Measurements from ENCODE around the gene RAB33B.

Gene RAB33B

DNA sequence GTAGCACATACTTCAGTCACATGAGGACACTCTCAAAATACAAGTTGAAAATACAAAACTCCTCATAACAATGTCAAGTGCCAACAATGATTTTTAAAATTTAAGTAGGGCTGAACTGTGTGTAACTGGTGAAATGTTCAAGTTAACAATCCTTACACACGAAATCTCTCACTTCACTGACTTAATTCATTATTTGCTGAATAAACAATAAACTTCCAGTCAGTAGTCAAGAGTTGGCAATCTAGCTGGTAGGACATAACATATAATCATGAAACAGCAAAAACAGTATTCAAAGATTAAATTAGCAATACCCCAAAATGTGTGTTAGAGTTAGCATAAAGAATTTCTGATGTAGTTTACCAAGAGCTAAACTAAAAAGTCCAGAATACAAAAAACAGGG lies 1.9 kb upstream of the RAB33B start:
- Histone ChIP-seq H3K4me3 (ENCODE audit: insufficient read depth, low read length, poor library complexity, severe bottlenecking) (peak overlapping the region; percentile 87), H3K36me3 (ENCODE audit: low read length) (no peaks in the 10 kb centered on the region), H3K4me2 (ENCODE audit: low read depth, low read length, poor library complexity, severe bottlenecking) (peak overlapping the region; percentile 98), H3K9me3 (ENCODE audit: insufficient read depth, low read length) (no peaks in the 10 kb centered on the region), H3K9ac (ENCODE audit: low read length) (peak overlapping the region; percentile 86), H3K79me2 (ENCODE audit: insufficient read depth, low read length) (peaks cover 28% of the 10 kb centered on the region; the same call in 1 of the 2 replicates), H3K27me3 (ENCODE audit: low read length) (no peaks in the 10 kb centered on the region), H3K9me2 (replicated peaks; ENCODE audit: insufficient read depth, low read length) (no peaks in the 10 kb centered on the region), H4K20me1 (ENCODE audit: low read depth, low read length) (no peaks in the 10 kb centered on the region), H2AFZ (ENCODE audit: low read depth, low read length, severe bottlenecking) (no peak overlapping the region), H3F3A (ENCODE audit: insufficient read depth) (peaks cover 9% of the 10 kb centered on the region), H3K27ac (ENCODE audit: low read depth, low read length) (no peak overlapping the region; the same call in 1 of the 2 replicates)
- no peak for TF ChIP-seq EZH2phosphoT487 (conservative IDR thresholded peaks at IDR 0.05; ENCODE audit: low read length)
- TF ChIP-seq, protein P1, sequence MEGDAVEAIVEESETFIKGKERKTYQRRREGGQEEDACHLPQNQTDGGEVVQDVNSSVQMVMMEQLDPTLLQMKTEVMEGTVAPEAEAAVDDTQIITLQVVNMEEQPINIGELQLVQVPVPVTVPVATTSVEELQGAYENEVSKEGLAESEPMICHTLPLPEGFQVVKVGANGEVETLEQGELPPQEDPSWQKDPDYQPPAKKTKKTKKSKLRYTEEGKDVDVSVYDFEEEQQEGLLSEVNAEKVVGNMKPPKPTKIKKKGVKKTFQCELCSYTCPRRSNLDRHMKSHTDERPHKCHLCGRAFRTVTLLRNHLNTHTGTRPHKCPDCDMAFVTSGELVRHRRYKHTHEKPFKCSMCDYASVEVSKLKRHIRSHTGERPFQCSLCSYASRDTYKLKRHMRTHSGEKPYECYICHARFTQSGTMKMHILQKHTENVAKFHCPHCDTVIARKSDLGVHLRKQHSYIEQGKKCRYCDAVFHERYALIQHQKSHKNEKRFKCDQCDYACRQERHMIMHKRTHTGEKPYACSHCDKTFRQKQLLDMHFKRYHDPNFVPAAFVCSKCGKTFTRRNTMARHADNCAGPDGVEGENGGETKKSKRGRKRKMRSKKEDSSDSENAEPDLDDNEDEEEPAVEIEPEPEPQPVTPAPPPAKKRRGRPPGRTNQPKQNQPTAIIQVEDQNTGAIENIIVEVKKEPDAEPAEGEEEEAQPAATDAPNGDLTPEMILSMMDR (IDR thresholded peaks at IDR 0.05; ENCODE audit: insufficient read depth, low read length, poor library complexity, severe bottlenecking) = no peak

GRCh38 chr4:139453041-139453370 lies 915 bp upstream of the RAB33B start:
- peaks cover 9% of the 10 kb centered on the region for H3F3A ChIP-seq (ENCODE audit: insufficient read depth)
- H3K4me3 ChIP-seq (ENCODE audit: insufficient read depth, low read length, poor library complexity, severe bottlenecking) = peak overlapping the region; percentile 87
- no peaks in the 10 kb centered on the region for H3K36me3 ChIP-seq (ENCODE audit: low read length)
- H3K9me2 ChIP-seq (replicated peaks; ENCODE audit: insufficient read depth, low read length) = no peaks in the 10 kb centered on the region
- peaks cover 36% of the 10 kb centered on the region for H3K79me2 ChIP-seq (ENCODE audit: insufficient read depth, low read length)
- no peaks in the 10 kb centered on the region for H3K9me3 ChIP-seq (ENCODE audit: insufficient read depth, low read length)
- H3K27me3 ChIP-seq (ENCODE audit: low read length) = no peaks in the 10 kb centered on the region
- peak overlapping the region; percentile 89 for H3K27ac ChIP-seq (ENCODE audit: low read depth, low read length)
- no peaks in the 10 kb centered on the region for H4K20me1 ChIP-seq (ENCODE audit: low read depth, low read length)
- TF ChIP-seq, protein P1 (IDR thresholded peaks at IDR 0.05; ENCODE audit: insufficient read depth, low read length, poor library complexity, severe bottlenecking) = peak; percentile 25
- TF ChIP-seq EZH2phosphoT487 (conservative IDR thresholded peaks at IDR 0.05; ENCODE audit: low read length) = no peak
- H3K9ac ChIP-seq (ENCODE audit: low read length) = peak overlapping the region; percentile 86
- peak overlapping the region; percentile 98 for H3K4me2 ChIP-seq (ENCODE audit: low read depth, low read length, poor library complexity, severe bottlenecking)
- peak overlapping the region; percentile 93 for H2AFZ ChIP-seq (ENCODE audit: low read depth, low read length, severe bottlenecking)

DNA sequence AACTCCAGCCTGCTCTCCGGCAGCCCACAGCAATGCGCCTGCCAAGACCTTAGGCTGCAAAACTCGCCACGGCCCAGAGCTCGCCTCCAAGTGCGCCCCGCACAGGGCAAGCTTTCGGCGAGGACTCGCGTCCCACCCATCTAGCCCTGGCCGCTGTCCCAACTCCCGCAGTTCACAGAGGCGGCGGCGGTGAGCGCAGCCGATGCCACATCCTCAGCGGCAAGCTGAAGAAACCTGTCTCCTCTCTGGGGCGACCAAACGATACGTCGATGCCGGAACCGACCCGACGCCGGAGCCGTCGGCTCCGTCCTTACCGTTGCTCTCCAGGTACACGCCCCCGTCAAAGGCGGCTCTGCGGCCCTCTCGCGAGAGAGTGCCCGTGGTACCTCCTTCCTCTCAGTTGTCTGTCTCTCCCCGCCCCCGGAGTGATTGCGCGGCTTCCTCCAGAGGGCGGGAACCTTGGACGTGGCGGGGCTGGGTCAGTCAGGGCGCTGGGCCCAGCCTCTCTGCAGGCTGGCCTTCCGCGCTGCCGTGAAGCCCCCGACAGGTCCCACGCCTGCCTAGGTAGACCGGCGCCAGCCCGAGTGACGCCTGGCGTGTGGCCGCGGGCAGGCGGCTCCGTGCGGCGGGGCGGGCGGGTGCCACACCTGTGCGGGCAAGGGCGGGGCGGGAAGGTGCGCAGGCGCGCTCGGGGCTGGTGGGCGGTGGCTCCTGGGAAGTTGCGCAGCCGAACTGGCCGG lies 380 bp upstream of the RAB33B start:
- Histone ChIP-seq H3K36me3 (ENCODE audit: low read length) (no peaks in the 10 kb centered on the region), H3K27ac (ENCODE audit: low read depth, low read length) (peak overlapping the region; percentile 89), H3K4me2 (ENCODE audit: low read depth, low read length, poor library complexity, severe bottlenecking) (peak overlapping the region; percentile 98), H4K20me1 (ENCODE audit: low read depth, low read length) (no peaks in the 10 kb centered on the region), H3K79me2 (ENCODE audit: insufficient read depth, low read length) (peaks cover 41% of the 10 kb centered on the region), H3F3A (ENCODE audit: insufficient read depth) (peaks cover 9% of the 10 kb centered on the region), H3K9ac (ENCODE audit: low read length) (peak overlapping the region; percentile 86), H3K9me3 (ENCODE audit: insufficient read depth, low read length) (no peaks in the 10 kb centered on the region), H3K4me3 (ENCODE audit: insufficient read depth, low read length, poor library complexity, severe bottlenecking) (peak overlapping the region; percentile 87), H2AFZ (ENCODE audit: low read depth, low read length, severe bottlenecking) (peak overlapping the region; percentile 93), H3K27me3 (ENCODE audit: low read length) (no peaks in the 10 kb centered on the region), H3K9me2 (replicated peaks; ENCODE audit: insufficient read depth, low read length) (no peaks in the 10 kb centered on the region)
- TF ChIP-seq EZH2phosphoT487 (conservative IDR thresholded peaks at IDR 0.05; ENCODE audit: low read length) = no peak
- TF ChIP-seq, protein P1 (IDR thresholded peaks at IDR 0.05; ENCODE audit: insufficient read depth, low read length, poor library complexity, severe bottlenecking) = no peak
